ENCODE results near the gene GGCT.

GGCT gene

DNA sequence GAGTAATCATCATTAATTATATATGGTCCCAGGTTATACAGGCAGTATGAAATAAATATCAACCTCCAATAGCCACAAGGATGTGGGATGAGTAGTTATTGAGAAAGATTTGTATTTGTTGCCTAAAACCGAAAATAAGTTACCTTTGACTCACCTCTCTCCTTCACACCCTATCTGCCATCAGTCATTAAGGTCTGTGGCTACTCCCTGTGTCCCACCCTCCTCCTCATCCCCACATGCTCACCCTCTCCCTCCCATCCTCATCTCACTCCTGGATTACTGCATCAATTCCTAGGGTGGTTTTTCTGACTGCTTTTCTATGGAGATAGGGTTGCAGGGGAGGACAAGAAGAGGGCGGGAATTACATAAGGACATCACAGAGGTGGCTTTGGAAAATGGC, 9.1 kb upstream of the GGCT start:
- no peak overlapping the region for H3K4me3 ChIP-seq (ENCODE audit: insufficient read depth, low read length, poor library complexity, severe bottlenecking)
- H3K27ac ChIP-seq (ENCODE audit: low read depth, low read length) = no peak overlapping the region
- no peak overlapping the region for H2AFZ ChIP-seq (ENCODE audit: low read depth, low read length, severe bottlenecking)
- no peak overlapping the region for H3K4me2 ChIP-seq (ENCODE audit: low read depth, low read length, poor library complexity, severe bottlenecking)
- no peaks in the 10 kb centered on the region for H4K20me1 ChIP-seq (ENCODE audit: low read depth, low read length)
- H3K9me2 ChIP-seq (replicated peaks; ENCODE audit: insufficient read depth, low read length) = no peaks in the 10 kb centered on the region
- H3K27me3 ChIP-seq (ENCODE audit: low read length) = no peaks in the 10 kb centered on the region
- TF ChIP-seq EZH2phosphoT487 (conservative IDR thresholded peaks at IDR 0.05; ENCODE audit: low read length) = no peak
- no peak for TF ChIP-seq CTCF (IDR thresholded peaks at IDR 0.05; ENCODE audit: insufficient read depth, low read length, poor library complexity, severe bottlenecking)
- no peaks in the 10 kb centered on the region for H3K9me3 ChIP-seq (ENCODE audit: insufficient read depth, low read length)
- no peaks in the 10 kb centered on the region for H3F3A ChIP-seq (ENCODE audit: insufficient read depth)
- no peak overlapping the region for H3K9ac ChIP-seq (ENCODE audit: low read length)
- H3K79me2 ChIP-seq (ENCODE audit: insufficient read depth, low read length) = no peaks in the 10 kb centered on the region
- no peaks in the 10 kb centered on the region for H3K36me3 ChIP-seq (ENCODE audit: low read length)

- no peak overlapping the region for H3K9ac ChIP-seq (ENCODE audit: low read length)
- no peak overlapping the region for H3K4me3 ChIP-seq (ENCODE audit: insufficient read depth, low read length, poor library complexity, severe bottlenecking)
- H3K36me3 ChIP-seq (ENCODE audit: low read length) = no peaks in the 10 kb centered on the region
- no peaks in the 10 kb centered on the region for H3K79me2 ChIP-seq (ENCODE audit: insufficient read depth, low read length)
- no peak overlapping the region for H3K4me2 ChIP-seq (ENCODE audit: low read depth, low read length, poor library complexity, severe bottlenecking)
- no peaks in the 10 kb centered on the region for H3K9me3 ChIP-seq (ENCODE audit: insufficient read depth, low read length)
- no peak overlapping the region for H3K27ac ChIP-seq (ENCODE audit: low read depth, low read length)
- H3K9me2 ChIP-seq (replicated peaks; ENCODE audit: insufficient read depth, low read length) = no peaks in the 10 kb centered on the region
- H3K27me3 ChIP-seq (ENCODE audit: low read length) = no peaks in the 10 kb centered on the region
- no peak for TF ChIP-seq CTCF (IDR thresholded peaks at IDR 0.05; ENCODE audit: insufficient read depth, low read length, poor library complexity, severe bottlenecking)
- no peak for TF ChIP-seq EZH2phosphoT487 (conservative IDR thresholded peaks at IDR 0.05; ENCODE audit: low read length)
- no peaks in the 10 kb centered on the region for H3F3A ChIP-seq (ENCODE audit: insufficient read depth)
- no peak overlapping the region for H2AFZ ChIP-seq (ENCODE audit: low read depth, low read length, severe bottlenecking)
- no peaks in the 10 kb centered on the region for H4K20me1 ChIP-seq (ENCODE audit: low read depth, low read length)
Measured at GRCh38 chr7:30511973-30512662, 7.5 kb upstream of the GGCT start.

- Histone ChIP-seq H3K4me3 (ENCODE audit: insufficient read depth, low read length, poor library complexity, severe bottlenecking) (no peak overlapping the region), H3K4me2 (ENCODE audit: low read depth, low read length, poor library complexity, severe bottlenecking) (no peak overlapping the region), H3K9me2 (replicated peaks; ENCODE audit: insufficient read depth, low read length) (no peaks in the 10 kb centered on the region), H3K9ac (ENCODE audit: low read length) (no peak overlapping the region), H2AFZ (ENCODE audit: low read depth, low read length, severe bottlenecking) (no peak overlapping the region), H3K27ac (ENCODE audit: low read depth, low read length) (no peak overlapping the region), H3K79me2 (ENCODE audit: insufficient read depth, low read length) (no peaks in the 10 kb centered on the region), H4K20me1 (ENCODE audit: low read depth, low read length) (no peaks in the 10 kb centered on the region), H3K36me3 (ENCODE audit: low read length) (no peaks in the 10 kb centered on the region), H3F3A (ENCODE audit: insufficient read depth) (no peaks in the 10 kb centered on the region), H3K9me3 (ENCODE audit: insufficient read depth, low read length) (no peaks in the 10 kb centered on the region), H3K27me3 (ENCODE audit: low read length) (no peaks in the 10 kb centered on the region)
- TF ChIP-seq CTCF (IDR thresholded peaks at IDR 0.05; ENCODE audit: insufficient read depth, low read length, poor library complexity, severe bottlenecking) (no peak), EZH2phosphoT487 (conservative IDR thresholded peaks at IDR 0.05; ENCODE audit: low read length) (no peak)
Measured at GRCh38 chr7:30511494-30511893, 6.9 kb upstream of the GGCT start.
